Stimulated activated CD8-positive, alpha-beta memory T cell treated with anti-CD3 and anti-CD28 coated beads, Interleukin-15, amount 100 ng/mL, for 48 hours (primary cell): ENCODE data around the gene WNK2.

Source experiments
- DNase-seq, 2 donors: peaks; one replicate each; pipeline ENCODE4 v3.0.0-alpha.2; 2020; ENCODE audit warnings: low read depth in 2 of 2

The WNK2 gene

DNA sequence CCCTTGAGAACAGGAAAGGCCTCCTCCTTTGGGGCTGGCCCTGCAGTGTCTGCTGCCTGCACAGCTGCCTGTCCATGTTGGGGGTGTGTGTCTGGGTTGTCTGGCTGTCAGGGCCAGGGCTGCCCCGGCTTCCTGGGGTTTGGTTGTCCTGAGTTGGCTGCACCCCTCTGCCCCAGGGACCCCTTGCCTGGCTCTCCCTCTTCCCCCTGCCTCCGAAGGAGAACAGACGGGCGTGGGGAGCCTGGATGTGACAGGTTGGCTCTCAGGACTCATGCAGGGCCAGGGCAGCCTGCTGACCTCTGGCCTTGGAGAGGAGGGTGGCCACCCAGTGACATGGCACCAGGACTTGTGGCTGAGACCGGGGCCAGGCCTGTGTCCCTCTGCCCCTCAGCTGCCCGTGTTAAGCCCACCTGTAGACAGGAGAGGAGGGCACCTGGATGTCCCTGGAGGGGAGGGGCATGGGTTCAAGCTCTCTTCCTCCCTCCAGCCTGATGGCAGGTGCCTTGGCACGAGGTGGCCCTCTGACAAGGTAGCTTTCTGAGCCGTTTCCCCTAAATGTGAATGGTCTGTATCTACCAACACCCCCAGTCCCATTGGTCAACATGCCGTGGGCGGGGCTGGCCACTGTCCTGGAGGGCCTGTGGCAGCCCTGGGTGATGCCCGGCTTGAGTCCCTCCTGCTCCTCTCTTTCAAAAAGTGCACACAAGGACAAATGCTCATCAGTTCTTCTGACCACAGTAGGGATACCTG, 34.9 kb downstream of the WNK2 start:
- DNase-seq, result no peak

DNA sequence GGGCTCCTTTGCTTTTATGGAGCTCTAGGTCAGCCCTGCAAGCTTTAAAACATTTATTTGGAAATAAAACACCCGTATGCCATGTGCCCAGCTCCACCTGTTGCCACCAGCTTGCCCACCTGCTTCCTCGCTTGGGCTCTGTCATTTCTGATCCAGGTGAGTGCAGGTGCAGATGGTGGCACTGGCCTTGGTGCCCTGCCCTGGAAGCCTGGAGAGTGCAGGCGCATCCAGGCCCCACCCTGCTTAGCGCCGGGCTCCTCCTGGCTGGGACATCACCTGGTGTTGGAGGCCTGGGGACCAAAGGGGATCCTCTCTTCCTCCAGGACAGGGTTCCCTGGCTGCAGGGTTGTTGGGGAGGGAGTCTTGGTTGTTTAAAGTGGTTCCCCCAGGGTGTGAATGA, 35.8 kb downstream of the WNK2 start:
- DNase-seq, result no peak

- no peak for DNase-seq
Observed at GRCh38 chr9:93220627-93221026, 36.7 kb downstream of the WNK2 start.

- no peak for DNase-seq
Observed at GRCh38 chr9:93221044-93221443, 37.1 kb downstream of the WNK2 start.

DNA sequence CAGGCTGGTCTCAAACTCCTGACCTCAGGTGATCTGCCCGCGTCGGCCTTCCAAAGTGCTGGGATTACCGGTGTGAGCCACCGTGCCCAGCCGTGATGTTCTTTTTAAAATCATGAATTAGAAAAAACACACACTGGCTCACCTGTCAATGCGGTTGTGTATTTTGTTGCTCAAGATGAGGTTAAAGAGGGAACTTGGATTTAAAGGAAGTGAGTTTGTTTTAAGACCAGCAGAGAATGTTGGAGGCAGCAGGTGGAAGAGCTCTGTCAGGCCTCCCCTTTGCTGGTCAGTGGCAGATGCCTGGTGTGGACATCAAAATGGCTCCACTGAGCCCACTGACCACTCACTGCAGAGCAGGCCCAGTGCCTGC, 38.9 kb downstream of the WNK2 start:
- no peak for DNase-seq

DNA sequence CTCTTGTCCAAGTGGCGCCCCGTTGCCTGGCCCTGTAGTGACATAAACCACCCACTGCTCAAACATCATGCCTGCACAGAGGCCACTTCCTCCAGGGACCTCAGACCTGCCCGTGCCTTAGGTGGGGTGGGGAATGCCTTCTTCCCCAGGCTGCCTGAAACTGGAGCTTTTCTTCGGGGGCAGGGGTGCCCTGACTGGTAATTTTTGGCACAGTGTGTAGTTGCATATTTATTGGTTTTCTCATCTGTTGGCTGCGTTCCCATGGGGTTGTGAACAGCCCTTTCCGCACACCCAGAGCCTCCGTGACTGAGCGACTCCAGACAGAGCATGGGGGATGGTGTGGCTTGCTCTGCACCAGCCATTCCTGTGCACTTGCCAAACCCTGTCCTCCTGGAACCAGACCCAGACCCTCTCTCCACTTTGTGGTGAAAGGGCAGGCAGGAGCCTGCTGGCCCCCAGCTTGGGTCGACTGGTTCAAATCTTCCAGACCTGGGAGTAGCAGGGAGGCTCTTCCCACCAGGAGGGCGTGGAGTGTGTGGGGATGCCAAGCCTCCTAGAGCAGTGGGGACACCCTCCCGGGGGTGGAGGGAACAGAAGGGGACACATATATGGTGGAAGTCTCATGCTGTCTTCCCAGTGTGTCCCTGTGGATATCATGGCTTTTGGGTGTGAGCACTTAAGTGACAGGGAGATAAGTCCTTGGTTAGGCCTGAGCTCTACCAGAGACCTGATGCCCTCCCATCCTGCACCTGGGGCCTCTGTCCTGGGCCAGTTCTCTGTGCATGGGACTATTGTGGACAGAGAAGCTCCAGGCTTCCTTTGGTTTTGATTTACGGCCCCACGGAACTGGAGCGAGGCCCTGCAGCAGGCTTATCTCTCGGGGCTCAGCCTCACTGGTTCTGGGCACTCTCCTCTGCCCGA, 39.6 kb downstream of the WNK2 start:
- DNase-seq, result no peak

DNA sequence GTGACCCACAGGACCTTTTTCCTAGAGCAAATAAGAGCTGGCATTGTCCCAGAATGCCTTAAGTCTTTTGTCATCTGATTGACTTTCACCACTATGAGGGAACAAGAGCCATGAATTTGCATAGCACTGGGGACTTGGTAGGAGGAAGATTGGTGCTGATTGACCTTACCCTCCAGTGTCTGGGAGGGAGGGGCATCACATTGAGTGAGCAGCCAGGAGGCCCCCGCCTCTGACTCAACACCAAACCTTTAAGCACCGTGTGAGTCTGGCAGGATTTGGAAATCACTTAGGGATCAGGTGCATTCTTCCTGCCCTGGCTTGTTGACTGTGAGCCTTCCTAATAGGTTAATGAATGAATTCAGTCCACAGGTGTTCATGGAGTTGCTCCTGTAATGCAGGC, 40.7 kb downstream of the WNK2 start:
- no peak for DNase-seq

GRCh38 chr9:93225417-93225816, 41.5 kb downstream of the WNK2 start:
- DNase-seq, result no peak

- no peak for DNase-seq
Observed at GRCh38 chr9:93225892-93226291, 42.0 kb downstream of the WNK2 start.

DNA sequence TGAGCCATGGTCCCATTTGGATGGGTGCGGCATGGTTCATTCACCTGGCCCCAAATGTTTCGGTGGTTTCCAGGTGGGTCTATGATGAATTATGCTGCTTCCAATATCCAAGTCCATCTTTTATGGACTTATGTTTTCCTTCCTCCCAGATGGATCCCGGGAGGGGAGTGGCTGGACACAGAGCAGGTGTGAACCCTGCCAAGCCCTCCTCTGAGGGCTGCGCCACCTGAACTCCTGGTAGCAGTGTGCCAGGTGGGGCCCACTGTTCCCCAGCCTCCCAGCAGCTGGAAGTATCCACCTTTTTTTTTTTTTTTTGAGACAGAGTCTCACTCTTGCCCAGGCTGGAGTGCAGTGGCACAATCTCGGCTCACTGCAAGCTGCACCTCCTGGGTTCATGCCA, 42.9 kb downstream of the WNK2 start:
- DNase-seq, result no peak

DNA sequence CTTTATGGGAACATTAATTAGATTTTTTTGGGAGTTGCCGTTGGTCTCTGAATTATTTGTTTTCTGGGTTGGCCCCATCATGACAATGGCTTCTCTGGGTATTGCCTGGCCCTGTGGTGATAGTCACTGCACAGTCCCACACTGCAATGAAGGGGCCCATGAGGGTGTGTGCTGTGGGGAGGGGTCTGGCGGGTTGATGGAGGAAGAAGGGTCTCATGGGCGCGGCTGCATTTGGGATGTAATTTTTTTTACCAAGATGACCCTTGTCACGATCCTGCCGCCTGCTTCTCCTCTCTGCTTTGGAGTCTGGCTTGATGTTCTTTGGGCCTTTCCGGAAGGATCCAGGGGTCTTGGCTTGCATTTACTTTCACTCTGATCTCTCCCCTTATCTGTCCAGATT, 44.1 kb downstream of the WNK2 start:
- no peak for DNase-seq

DNA sequence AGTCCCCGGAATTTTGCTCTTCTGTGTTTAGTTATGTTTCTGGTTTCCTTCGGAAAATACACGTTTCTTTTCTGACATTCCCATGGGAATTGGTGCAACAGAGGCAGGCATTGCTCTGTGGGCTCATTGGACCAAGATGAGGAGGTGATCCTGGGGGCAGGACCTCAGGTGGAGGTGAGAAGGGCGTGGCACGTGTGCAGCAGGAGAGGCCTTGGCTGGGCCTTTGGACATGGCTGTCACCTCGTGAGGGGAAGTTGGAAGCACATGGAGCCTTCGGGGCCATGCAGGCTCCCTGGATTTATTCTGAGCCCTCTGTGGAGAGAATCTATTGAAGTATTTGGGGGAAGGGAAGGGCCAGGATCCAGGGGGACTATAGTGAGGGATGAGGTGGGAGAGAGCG, 44.5 kb downstream of the WNK2 start:
- DNase-seq, result no peak

GRCh38 chr9:93229636-93230035, 45.7 kb downstream of the WNK2 start:
- DNase-seq, result no peak

- DNase-seq, result no peak
Observed at GRCh38 chr9:93230185-93230584, 46.2 kb downstream of the WNK2 start.

- DNase-seq, result no peak
Observed at GRCh38 chr9:93230601-93231000, 46.7 kb downstream of the WNK2 start.

DNA sequence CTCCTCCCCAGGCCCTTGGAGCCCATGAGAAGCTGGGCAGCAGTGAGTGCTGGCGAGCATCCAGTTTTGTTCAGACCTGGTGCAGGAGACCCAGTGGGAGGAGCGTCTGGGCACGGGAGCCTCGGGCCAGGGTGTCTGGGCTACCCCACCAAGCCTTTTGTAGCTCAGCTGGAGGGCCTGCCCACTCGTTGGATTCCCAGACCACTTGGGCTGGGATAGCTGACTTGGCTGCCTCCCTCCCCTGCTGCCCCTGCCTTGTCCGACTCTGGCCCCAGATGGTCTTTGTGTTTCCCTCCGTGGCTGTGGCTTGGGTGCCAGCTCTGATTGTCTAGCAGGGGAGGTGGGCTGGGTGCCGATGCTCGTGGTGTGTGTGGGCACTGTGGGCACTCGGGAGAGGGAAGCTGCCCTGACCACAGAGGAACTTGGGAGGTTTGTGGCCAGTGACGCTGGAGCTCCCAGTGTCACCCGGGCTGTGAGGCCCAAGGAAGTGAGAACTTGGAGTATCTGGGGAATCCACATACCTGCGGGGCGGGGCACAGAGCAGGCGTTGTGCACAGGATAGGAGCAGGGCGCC, 47.3 kb downstream of the WNK2 start:
- no peak for DNase-seq

- no peak for DNase-seq
Observed at GRCh38 chr9:93231716-93232115, 47.8 kb downstream of the WNK2 start.

- no peak for DNase-seq
Observed at GRCh38 chr9:93232388-93232960, 48.5 kb downstream of the WNK2 start.

- DNase-seq, result no peak
Observed at GRCh38 chr9:93233033-93233432, 49.1 kb downstream of the WNK2 start.

DNA sequence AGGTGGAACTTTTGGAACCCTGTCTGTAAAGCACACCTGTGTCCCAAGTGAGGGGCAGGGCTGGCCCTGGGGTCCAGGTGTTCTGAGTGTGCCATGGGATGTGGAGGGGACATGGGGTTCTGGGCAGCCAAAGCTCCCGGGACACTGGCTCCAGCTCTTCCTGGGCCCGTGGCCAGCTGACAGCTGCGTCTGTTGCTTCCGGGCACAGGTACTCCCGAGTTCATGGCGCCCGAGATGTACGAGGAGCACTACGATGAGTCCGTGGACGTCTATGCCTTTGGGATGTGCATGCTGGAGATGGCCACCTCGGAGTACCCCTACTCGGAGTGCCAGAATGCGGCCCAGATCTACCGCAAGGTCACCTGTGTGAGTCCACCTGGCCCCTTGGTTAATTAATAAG, 50.7 kb downstream of the WNK2 start:
- DNase-seq, result no peak

GRCh38 chr9:93235300-93235960, 51.5 kb downstream of the WNK2 start:
- DNase-seq, result no peak
